ENCODE measurements around the gene LAMTOR4.

LAMTOR4 gene

GRCh38 chr7:100122568-100122967, 26.1 kb upstream of the LAMTOR4 start:
- Histone ChIP-seq H3K4me2 (ENCODE audit: low read length) (no peak overlapping the region), H3K36me3 (replicated peaks; ENCODE audit: low read depth, low read length) (peaks cover 7% of the 10 kb centered on the region), H3K9me3 (ENCODE audit: insufficient read depth, low read length) (no peaks in the 10 kb centered on the region), H3K27me3 (ENCODE audit: low read depth, low read length) (no peaks in the 10 kb centered on the region), H4K20me1 (ENCODE audit: insufficient read depth, low read length) (no peaks in the 10 kb centered on the region), H2AFZ (ENCODE audit: low read depth, low read length) (no peak overlapping the region), H3K4me3 (ENCODE audit: low read length) (no peak overlapping the region), H3K27ac (ENCODE audit: low read length) (no peak overlapping the region), H3K79me2 (ENCODE audit: low read length) (peaks cover 25% of the 10 kb centered on the region), H3K9ac (ENCODE audit: low read length) (no peak overlapping the region), H3K4me1 (ENCODE audit: low read length) (peaks cover 20% of the 10 kb centered on the region)
- TF ChIP-seq, protein P1, sequence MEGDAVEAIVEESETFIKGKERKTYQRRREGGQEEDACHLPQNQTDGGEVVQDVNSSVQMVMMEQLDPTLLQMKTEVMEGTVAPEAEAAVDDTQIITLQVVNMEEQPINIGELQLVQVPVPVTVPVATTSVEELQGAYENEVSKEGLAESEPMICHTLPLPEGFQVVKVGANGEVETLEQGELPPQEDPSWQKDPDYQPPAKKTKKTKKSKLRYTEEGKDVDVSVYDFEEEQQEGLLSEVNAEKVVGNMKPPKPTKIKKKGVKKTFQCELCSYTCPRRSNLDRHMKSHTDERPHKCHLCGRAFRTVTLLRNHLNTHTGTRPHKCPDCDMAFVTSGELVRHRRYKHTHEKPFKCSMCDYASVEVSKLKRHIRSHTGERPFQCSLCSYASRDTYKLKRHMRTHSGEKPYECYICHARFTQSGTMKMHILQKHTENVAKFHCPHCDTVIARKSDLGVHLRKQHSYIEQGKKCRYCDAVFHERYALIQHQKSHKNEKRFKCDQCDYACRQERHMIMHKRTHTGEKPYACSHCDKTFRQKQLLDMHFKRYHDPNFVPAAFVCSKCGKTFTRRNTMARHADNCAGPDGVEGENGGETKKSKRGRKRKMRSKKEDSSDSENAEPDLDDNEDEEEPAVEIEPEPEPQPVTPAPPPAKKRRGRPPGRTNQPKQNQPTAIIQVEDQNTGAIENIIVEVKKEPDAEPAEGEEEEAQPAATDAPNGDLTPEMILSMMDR (IDR thresholded peaks at IDR 0.05; ENCODE audit: low read depth, low read length): no peak
- no peak for TF ChIP-seq EZH2phosphoT487 (IDR thresholded peaks at IDR 0.05; ENCODE audit: low read depth)

DNA sequence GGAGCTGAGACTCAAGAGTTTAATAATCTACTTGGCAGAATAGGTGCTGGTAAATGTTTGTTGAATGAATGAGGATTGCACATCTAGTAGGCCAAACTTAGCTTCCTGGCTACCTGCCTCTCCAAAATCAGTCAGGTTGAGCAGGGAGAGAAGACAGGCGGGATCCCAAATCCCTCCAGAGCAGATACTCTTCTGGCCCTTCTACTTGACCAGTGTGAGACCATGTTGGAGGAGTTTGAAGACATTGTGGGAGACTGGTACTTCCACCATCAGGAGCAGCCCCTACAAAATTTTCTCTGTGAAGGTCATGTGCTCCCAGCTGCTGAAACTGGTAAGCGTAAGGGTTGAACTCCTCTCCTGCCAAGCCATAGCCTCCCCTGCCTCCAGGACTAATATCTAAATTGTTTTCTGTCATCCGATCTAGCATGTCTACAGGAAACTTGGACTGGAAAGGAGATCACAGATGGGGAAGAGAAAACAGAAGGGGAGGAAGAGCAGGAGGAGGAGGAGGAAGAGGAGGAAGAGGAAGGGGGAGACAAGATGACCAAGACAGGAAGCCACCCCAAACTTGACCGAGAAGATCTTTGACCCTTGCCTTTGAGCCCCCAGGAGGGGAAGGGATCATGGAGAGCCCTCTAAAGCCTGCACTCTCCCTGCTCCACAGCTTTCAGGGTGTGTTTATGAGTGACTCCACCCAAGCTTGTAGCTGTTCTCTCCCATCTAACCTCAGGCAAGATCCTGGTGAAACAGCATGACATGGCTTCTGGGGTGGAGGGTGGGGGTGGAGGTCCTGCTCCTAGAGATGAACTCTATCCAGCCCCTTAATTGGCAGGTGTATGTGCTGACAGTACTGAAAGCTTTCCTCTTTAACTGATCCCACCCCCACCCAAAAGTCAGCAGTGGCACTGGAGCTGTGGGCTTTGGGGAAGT, 24.2 kb upstream of the LAMTOR4 start:
- Histone ChIP-seq H3K79me2 (ENCODE audit: low read length) (peaks cover 17% of the 10 kb centered on the region), H3K36me3 (replicated peaks; ENCODE audit: low read depth, low read length) (peaks cover 7% of the 10 kb centered on the region), H3K9me3 (ENCODE audit: insufficient read depth, low read length) (no peaks in the 10 kb centered on the region), H3K4me2 (ENCODE audit: low read length) (no peak overlapping the region), H3K4me1 (ENCODE audit: low read length) (peaks cover 21% of the 10 kb centered on the region), H2AFZ (ENCODE audit: low read depth, low read length) (no peak overlapping the region), H3K27me3 (ENCODE audit: low read depth, low read length) (no peaks in the 10 kb centered on the region), H3K27ac (ENCODE audit: low read length) (no peak overlapping the region), H3K4me3 (ENCODE audit: low read length) (no peak overlapping the region), H4K20me1 (ENCODE audit: insufficient read depth, low read length) (no peaks in the 10 kb centered on the region), H3K9ac (ENCODE audit: low read length) (no peak overlapping the region)
- TF ChIP-seq EZH2phosphoT487 (IDR thresholded peaks at IDR 0.05; ENCODE audit: low read depth): no peak
- TF ChIP-seq, protein P1 (IDR thresholded peaks at IDR 0.05; ENCODE audit: low read depth, low read length): no peak

GRCh38 chr7:100126239-100126930, 22.3 kb upstream of the LAMTOR4 start:
- Histone ChIP-seq H3K4me3 (ENCODE audit: low read length) (peak overlapping the region; percentile 97), H2AFZ (ENCODE audit: low read depth, low read length) (peak overlapping the region; percentile 92), H3K27me3 (ENCODE audit: low read depth, low read length) (no peaks in the 10 kb centered on the region), H3K9ac (ENCODE audit: low read length) (peak overlapping the region; percentile 96), H3K4me1 (ENCODE audit: low read length) (peaks cover 16% of the 10 kb centered on the region), H3K9me3 (ENCODE audit: insufficient read depth, low read length) (no peaks in the 10 kb centered on the region), H3K79me2 (ENCODE audit: low read length) (peaks cover 17% of the 10 kb centered on the region), H3K36me3 (replicated peaks; ENCODE audit: low read depth, low read length) (peaks cover 7% of the 10 kb centered on the region), H3K4me2 (ENCODE audit: low read length) (peak overlapping the region; percentile 90), H4K20me1 (ENCODE audit: insufficient read depth, low read length) (no peaks in the 10 kb centered on the region), H3K27ac (ENCODE audit: low read length) (peak overlapping the region; percentile 94)
- TF ChIP-seq, protein P1 (IDR thresholded peaks at IDR 0.05; ENCODE audit: low read depth, low read length): no peak
- TF ChIP-seq EZH2phosphoT487 (IDR thresholded peaks at IDR 0.05; ENCODE audit: low read depth): no peak

Data from OCI-LY3 (cell line).